ENCODE data around the gene ZMYND11. TPM values are rescaled to one million over a fixed set of nuclear protein-coding genes. Genes with fewer than 3 reads are reported as not detected.

The ZMYND11 gene
- total and polyA plus RNA-seq, 8 donors = 58.9 to 128 (median 119) TPM

DNA sequence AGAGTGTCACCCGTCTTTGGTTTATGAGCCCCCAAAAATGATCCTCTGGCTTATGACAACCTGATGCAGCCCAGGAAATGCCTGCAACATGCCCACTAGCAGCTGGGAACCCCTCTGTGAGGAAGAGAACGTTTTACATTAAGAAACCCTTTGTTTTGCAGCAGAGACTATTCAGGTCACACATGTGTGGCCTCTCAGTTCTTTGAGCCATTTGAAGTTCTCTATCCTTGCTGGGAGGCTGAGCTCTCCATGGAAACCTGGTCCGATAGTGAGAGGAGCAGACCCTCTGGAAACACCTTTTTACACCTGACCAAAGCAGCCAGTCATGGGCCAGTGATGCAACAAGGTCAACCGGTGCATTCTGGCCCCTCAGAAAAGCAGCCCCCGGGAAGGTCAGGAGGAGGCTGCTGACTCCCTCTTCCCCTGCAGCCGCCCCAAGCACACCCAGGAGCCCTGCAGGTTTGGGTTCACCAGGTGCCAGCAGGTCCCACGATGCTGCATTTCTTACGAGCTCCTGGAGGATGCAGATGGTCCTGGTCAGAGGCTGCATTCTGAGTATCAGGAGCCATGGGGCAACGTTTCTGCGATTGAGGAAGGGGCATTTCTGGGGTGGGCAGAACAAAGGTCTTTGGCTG lies 134.3 kb downstream of the ZMYND11 start:
- Histone ChIP-seq H3K4me3 (no peak overlapping the region), H3K27me3 (no peaks in the 10 kb centered on the region), H3K4me1 (no peaks in the 10 kb centered on the region), H3K27ac (no peak overlapping the region), H3K9me3 (no peaks in the 10 kb centered on the region), H3K36me3 (no peaks in the 10 kb centered on the region)
- TF ChIP-seq, protein P1, sequence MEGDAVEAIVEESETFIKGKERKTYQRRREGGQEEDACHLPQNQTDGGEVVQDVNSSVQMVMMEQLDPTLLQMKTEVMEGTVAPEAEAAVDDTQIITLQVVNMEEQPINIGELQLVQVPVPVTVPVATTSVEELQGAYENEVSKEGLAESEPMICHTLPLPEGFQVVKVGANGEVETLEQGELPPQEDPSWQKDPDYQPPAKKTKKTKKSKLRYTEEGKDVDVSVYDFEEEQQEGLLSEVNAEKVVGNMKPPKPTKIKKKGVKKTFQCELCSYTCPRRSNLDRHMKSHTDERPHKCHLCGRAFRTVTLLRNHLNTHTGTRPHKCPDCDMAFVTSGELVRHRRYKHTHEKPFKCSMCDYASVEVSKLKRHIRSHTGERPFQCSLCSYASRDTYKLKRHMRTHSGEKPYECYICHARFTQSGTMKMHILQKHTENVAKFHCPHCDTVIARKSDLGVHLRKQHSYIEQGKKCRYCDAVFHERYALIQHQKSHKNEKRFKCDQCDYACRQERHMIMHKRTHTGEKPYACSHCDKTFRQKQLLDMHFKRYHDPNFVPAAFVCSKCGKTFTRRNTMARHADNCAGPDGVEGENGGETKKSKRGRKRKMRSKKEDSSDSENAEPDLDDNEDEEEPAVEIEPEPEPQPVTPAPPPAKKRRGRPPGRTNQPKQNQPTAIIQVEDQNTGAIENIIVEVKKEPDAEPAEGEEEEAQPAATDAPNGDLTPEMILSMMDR (IDR thresholded peaks at IDR 0.05) = no peak
- intact Hi-C loops (cut with DNase I) = no loop called here
- DNase-seq = no peak
- ATAC-seq = no peak

DNA sequence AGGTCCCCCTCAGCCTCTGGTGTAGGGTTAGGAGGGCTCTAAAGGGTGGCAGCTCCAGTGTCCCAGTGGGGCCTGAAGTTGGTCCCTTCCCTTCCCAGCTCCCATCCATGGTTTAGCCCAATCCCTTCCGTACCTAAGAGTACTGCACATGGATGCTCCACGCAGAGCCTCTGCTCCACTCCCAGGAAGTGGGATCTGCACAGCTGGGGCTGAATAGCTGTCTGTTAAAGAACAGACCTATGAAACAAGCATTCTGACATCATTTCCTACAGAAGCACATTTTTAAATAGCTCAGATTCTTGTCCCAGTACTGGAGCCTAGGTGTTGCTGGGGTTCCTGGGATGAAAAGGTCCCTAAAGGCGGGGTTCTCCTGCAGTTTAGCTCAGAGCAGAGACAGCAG lies 135.9 kb downstream of the ZMYND11 start:
- H3K4me3 ChIP-seq = no peak overlapping the region
- no peaks in the 10 kb centered on the region for H3K4me1 ChIP-seq
- H3K27ac ChIP-seq = no peak overlapping the region
- TF ChIP-seq, protein P1 (IDR thresholded peaks at IDR 0.05) = no peak
- no peaks in the 10 kb centered on the region for H3K36me3 ChIP-seq
- H3K27me3 ChIP-seq = no peaks in the 10 kb centered on the region
- H3K9me3 ChIP-seq = no peaks in the 10 kb centered on the region
- intact Hi-C loops (cut with DNase I) = no loop called here
- ATAC-seq (no peak), DNase-seq (no peak)

DNA sequence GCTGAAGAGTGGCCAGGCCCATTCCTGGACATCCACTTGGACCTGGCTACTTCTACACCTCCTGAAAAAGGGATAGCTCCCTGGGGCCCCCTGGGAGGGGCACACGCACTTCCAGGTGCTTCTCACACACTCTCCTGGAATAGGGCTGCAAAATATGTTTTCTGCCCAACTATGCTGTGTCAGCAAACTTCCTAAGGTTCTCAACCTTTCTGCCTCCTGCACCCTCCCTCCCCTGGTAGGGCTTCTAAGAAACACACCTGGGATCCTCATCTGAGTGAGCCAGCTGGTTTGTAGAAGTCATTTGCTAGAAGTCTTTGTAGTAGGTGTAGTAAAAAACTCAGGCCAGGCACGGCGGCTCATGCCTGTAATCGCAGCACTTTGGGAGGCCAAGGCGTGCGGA lies 136.5 kb downstream of the ZMYND11 start:
- Histone ChIP-seq H3K36me3 (no peaks in the 10 kb centered on the region), H3K27ac (no peak overlapping the region), H3K4me3 (no peak overlapping the region), H3K4me1 (no peaks in the 10 kb centered on the region), H3K9me3 (no peaks in the 10 kb centered on the region), H3K27me3 (no peaks in the 10 kb centered on the region)
- DNase-seq (no peak), ATAC-seq (no peak)
- intact Hi-C loops (cut with DNase I) = no loop called here
- TF ChIP-seq, protein P1 (IDR thresholded peaks at IDR 0.05) = no peak

DNA sequence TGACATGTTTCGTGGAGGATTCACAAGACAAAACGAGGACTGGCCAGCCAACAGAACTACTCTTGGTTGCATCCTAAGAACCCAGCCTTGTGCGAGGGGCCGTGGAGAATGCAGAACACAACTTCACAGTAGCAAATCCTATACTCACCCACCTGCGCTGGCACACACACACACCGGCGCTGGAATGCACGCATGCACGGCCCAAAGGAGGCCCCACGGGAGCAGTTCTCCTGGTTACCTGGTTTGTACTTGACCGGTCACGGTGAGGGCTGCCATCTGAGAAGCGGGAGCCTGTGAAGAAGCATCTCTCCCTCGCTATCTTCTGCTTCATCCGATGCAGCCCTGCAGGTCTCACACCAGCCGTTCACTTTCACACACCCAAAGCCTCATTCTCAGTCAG lies 137.8 kb downstream of the ZMYND11 start:
- intact Hi-C loops (cut with DNase I) = no loop called here
- Histone ChIP-seq H3K4me1 (no peaks in the 10 kb centered on the region), H3K9me3 (no peaks in the 10 kb centered on the region), H3K4me3 (no peak overlapping the region), H3K36me3 (no peaks in the 10 kb centered on the region), H3K27ac (no peak overlapping the region), H3K27me3 (no peaks in the 10 kb centered on the region)
- no peak for ATAC-seq
- TF ChIP-seq, protein P1 (IDR thresholded peaks at IDR 0.05) = no peak
- peak in 1 of 4 donors; percentile 61 for DNase-seq

- H3K27ac ChIP-seq = no peak overlapping the region
- peaks cover 0 to 10% of the 10 kb centered on the region in 2 donors for H3K36me3 ChIP-seq
- DNase-seq (no peak), ATAC-seq (no peak)
- no peak overlapping the region for H3K4me3 ChIP-seq
- TF ChIP-seq, protein P1 (IDR thresholded peaks at IDR 0.05) = no peak
- intact Hi-C loops (cut with DNase I) = no loop called here
- no peaks in the 10 kb centered on the region for H3K9me3 ChIP-seq
- H3K4me1 ChIP-seq = no peaks in the 10 kb centered on the region
- no peaks in the 10 kb centered on the region for H3K27me3 ChIP-seq
Measured at GRCh38 chr10:274866-275265, 139.6 kb downstream of the ZMYND11 start.

All from left lung (tissue), 10 donors.